ENCODE data around the gene KIAA0408. TPM values are rescaled to one million over a fixed set of nuclear protein-coding genes. Genes with fewer than 3 reads are reported as not detected.
"Not testable (repeated sequence)": the region's sequence is repeated elsewhere in the genome, so short reads cannot be mapped to it uniquely, and the experiment has no call there.

KIAA0408 gene
- total and polyA plus RNA-seq, 9 of the 15 experiments (the other 6 are each of a cell fraction or from before 2014, with no cell fraction given): 0.11 TPM; not detected in 8

DNA sequence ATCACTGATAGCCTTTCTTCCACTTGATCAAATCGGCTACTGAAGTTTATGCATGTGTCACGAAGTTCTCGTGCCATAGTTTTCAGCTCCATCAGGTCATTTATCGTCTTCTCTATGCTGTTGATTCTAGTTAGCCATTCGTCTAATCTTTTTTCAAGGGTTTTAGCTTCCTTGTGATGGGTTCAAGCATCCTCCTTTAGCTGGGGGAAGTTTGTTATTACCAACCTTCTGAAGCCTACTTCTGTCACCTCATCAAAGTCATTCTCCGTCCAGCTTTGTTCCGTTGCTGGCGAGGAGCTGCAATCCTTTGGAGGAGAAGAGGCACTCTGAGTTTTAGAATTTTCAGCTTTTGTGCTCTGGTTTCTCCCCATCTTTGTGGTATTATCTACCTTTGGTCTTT lies 47.2 kb downstream of the KIAA0408 start:
- DNase-seq (ENCODE audit: extremely low read depth in 1 of 4, low spot score in 3 of 4); H3K9ac ChIP-seq (ENCODE audit: insufficient read depth in 1 of 2, low read depth in 2 of 2, low read length in 2 of 2); BruUV-seq (replicated peaks); H3K4me1 ChIP-seq (replicated peaks in 1 of 2; ENCODE audit: control insufficient read depth in 2 of 2, insufficient read depth in 2 of 2, low read length in 2 of 2); intact Hi-C loops (cut with micrococcal nuclease); POLR2A ChIA-PET; H4K20me1 ChIP-seq (replicated peaks; ENCODE audit: control insufficient read depth, insufficient read depth, low read length); H3K36me3 ChIP-seq (ENCODE audit: control insufficient read depth, insufficient read depth, low read length); H3K27ac ChIP-seq (ENCODE audit: extremely low read depth, low read depth, low read length); H3K27me3 ChIP-seq (ENCODE audit: control insufficient read depth in 2 of 2, insufficient read depth in 2 of 2, low read length in 2 of 2); H3K4me2 ChIP-seq (ENCODE audit: insufficient read depth, low read length); H3K9me3 ChIP-seq (replicated peaks; ENCODE audit: control insufficient read depth, insufficient read depth, low read depth, low read length); H3K79me2 ChIP-seq (ENCODE audit: control insufficient read depth, insufficient read depth, low read length); FAIRE-seq; ATAC-seq; in situ Hi-C loops (cut with MboI); H3K4me3 ChIP-seq; H3K9me1 ChIP-seq (ENCODE audit: control insufficient read depth, insufficient read depth, low read length): not testable (repeated sequence)
- CTCF ChIA-PET (ENCODE audit: low intra/inter-chr PET ratio): interaction anchor here (0.6 kb wide), 1 partner anchor 403 kb away, joined by 3 read pairs; no protein-coding TSS in a partner anchor
- 0 out of 2 replicates have a peak overlapping the region, but pooled peaks have one; percentile 14 for H2AFZ ChIP-seq (ENCODE audit: low read depth, low read length)
- 30% methylated on average over 8 of the region's 8 CpGs for WGBS (ENCODE audit: insufficient coverage, low coverage, missing lambda C conversion rate)

Small RNA genes within 50 kb of the gene (small RNA-seq; reads per million reads assigned to genes)
- gene KIAA0408: not detected

Other genes with a start within 250 kb of the KIAA0408 start
- gene RNF146, start 192.5 kb downstream of the KIAA0408 start, total RNA-seq (2014; rRNA removed): 15.0 and 16.2 TPM in 2 replicates
- gene RNF146, start 192.5 kb downstream of the KIAA0408 start, total RNA-seq (2014; rRNA removed; fragmentation: Illumina TruSeq; extraction: Trizol): 17.8 and 18.6 TPM in 2 replicates
- gene RNF146, start 192.5 kb downstream of the KIAA0408 start, total RNA-seq (2015; rRNA removed; fragmentation: Illumina TruSeq; extraction: Trizol): 17.7 and 19.8 TPM in 2 replicates
- gene RNF146, start 192.5 kb downstream of the KIAA0408 start, total RNA-seq (2021): 13.1 and 15.4 TPM in 2 replicates
- gene RNF146, start 192.5 kb downstream of the KIAA0408 start, polyA plus RNA-seq (2011; rRNA removed): 30.2 and 30.5 TPM in 2 replicates
- gene RNF146, start 192.5 kb downstream of the KIAA0408 start, polyA plus RNA-seq (2014; fragmentation: Illumina TruSeq; extraction: Trizol): 14.5 and 17.5 TPM in 2 replicates
- gene RNF146, start 192.5 kb downstream of the KIAA0408 start, polyA plus RNA-seq (2014; fragmentation: Nextera tagmentation; extraction: Ambion mirVana): 10 to 100 TPM in 1 of 2 experiments, 1 to 10 TPM in 1; 8.4 to 14.7 TPM
- gene RNF146, start 192.5 kb downstream of the KIAA0408 start, polyA plus RNA-seq (2014; rRNA removed): 20.2 and 21.4 TPM in 2 replicates
- gene ECHDC1, start 115.8 kb downstream of the KIAA0408 start, total RNA-seq (2014; rRNA removed): 45.9 and 58.0 TPM in 2 replicates
- gene ECHDC1, start 115.8 kb downstream of the KIAA0408 start, total RNA-seq (2014; rRNA removed; fragmentation: Illumina TruSeq; extraction: Trizol): 99.3 and 119 TPM in 2 replicates
- gene ECHDC1, start 115.8 kb downstream of the KIAA0408 start, total RNA-seq (2015; rRNA removed; fragmentation: Illumina TruSeq; extraction: Trizol): 70.4 and 78.6 TPM in 2 replicates
- gene ECHDC1, start 115.8 kb downstream of the KIAA0408 start, total RNA-seq (2021): 57.5 and 58.4 TPM in 2 replicates
- gene ECHDC1, start 115.8 kb downstream of the KIAA0408 start, polyA plus RNA-seq (2011; rRNA removed): 48.7 and 73.1 TPM in 2 replicates
- gene ECHDC1, start 115.8 kb downstream of the KIAA0408 start, polyA plus RNA-seq (2014; fragmentation: Illumina TruSeq; extraction: Trizol): 88.4 and 105 TPM in 2 replicates
- 100 to 1,000 TPM in 1 of 2 experiments, 10 to 100 TPM in 1; 96.5 to 103 TPM for gene ECHDC1, start 115.8 kb downstream of the KIAA0408 start, polyA plus RNA-seq (2014; fragmentation: Nextera tagmentation; extraction: Ambion mirVana)
- gene ECHDC1, start 115.8 kb downstream of the KIAA0408 start, polyA plus RNA-seq (2014; rRNA removed): 64.6 and 75.5 TPM in 2 replicates
- not detected in 2 replicates for gene C6orf58, start 117.8 kb upstream of the KIAA0408 start, total RNA-seq (2014; rRNA removed)
- not detected in 2 replicates for gene C6orf58, start 117.8 kb upstream of the KIAA0408 start, total RNA-seq (2014; rRNA removed; fragmentation: Illumina TruSeq; extraction: Trizol)
- not detected in 2 replicates for gene C6orf58, start 117.8 kb upstream of the KIAA0408 start, total RNA-seq (2015; rRNA removed; fragmentation: Illumina TruSeq; extraction: Trizol)
- gene C6orf58, start 117.8 kb upstream of the KIAA0408 start, total RNA-seq (2021): not detected in 2 replicates
- gene C6orf58, start 117.8 kb upstream of the KIAA0408 start, polyA plus RNA-seq (2011; rRNA removed): not detected in 2 replicates
- gene C6orf58, start 117.8 kb upstream of the KIAA0408 start, polyA plus RNA-seq (2014; fragmentation: Illumina TruSeq; extraction: Trizol): not detected in 2 replicates
- under 1 TPM in 1 of 2 experiments, not detected in 1; 0.04 TPM for gene C6orf58, start 117.8 kb upstream of the KIAA0408 start, polyA plus RNA-seq (2014; fragmentation: Nextera tagmentation; extraction: Ambion mirVana)
- gene C6orf58, start 117.8 kb upstream of the KIAA0408 start, polyA plus RNA-seq (2014; rRNA removed): not detected in 2 replicates